Suprapubic skin (tissue), 3 donors: ENCODE data around the gene BCL7B.

Source experiments
- CTCF ChIP-seq, 2 donors: fragments of 200-600 bp in 1 of 2; fragments of 450-650 bp in 1 of 2; sonication (generic) in 1 of 2; IDR thresholded peaks; one replicate each; pipeline ENCODE4 v1.5.1; 2016 to 2019; ENCODE audit warnings: antibody characterized with exemption in 2 of 2, mild to moderate bottlenecking in 1 of 2, moderate library complexity in 1 of 2
- POLR2A ChIP-seq, 2 donors: fragments of 450-650 bp; IDR thresholded peaks; one replicate each; pipeline ENCODE4 v1.6.1; 2017; ENCODE audit warnings: antibody characterized with exemption in 2 of 2, mild to moderate bottlenecking in 2 of 2, moderate library complexity in 2 of 2

GRCh38 chr7:73541722-73542121 is 15.8 kb downstream of the BCL7B start:
- TF ChIP-seq CTCF (IDR thresholded peaks at IDR 0.05) = no peak
- no peak for TF ChIP-seq POLR2A (IDR thresholded peaks at IDR 0.05)
